ENCODE measurements around the gene CCSER1.
"Not testable (repeated sequence)": the region's sequence is repeated elsewhere in the genome, so short reads cannot be mapped to it uniquely, and the experiment has no call there.

Gene CCSER1

DNA sequence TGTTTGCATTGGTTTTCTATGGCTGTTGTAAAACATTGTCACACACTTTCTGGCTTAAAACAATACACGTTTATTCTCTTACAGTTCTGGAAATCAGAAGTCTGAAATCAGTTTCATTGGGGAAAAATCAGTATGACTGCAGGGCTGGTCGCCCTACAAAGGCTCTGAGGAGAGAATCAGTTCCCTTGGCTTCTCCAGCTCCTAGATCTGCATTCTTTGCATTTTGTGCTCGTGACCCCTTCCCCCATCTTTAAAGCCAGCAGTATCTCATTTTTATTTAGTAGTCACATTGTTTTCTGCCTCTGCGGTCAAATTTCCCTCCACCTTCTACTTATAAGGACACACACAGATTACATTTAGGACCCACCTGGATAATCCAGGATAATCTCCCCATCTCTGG lies 1326.9 kb downstream of the CCSER1 start:
- DNase-seq, result no peak

DNA sequence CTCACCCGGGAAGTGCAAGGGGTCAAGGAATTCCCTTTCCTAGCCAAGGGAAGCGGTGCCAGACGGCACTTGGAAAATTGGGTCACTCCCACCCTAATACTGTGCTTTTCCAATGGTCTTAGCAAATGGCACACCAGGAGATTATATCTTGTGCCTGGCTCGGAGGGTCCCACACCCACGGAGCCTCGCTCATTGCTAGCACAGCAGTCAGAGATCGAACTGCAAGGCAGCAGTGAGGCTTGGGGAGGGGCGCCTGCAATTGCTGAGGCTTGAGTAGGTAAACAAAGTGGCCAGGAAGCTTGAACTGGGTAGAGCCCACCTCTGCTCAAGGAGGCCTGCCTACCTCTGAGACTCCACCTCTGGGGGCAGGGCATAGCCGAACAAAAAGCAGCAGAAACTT lies 1335.4 kb downstream of the CCSER1 start:
- not testable (repeated sequence) for DNase-seq

DNA sequence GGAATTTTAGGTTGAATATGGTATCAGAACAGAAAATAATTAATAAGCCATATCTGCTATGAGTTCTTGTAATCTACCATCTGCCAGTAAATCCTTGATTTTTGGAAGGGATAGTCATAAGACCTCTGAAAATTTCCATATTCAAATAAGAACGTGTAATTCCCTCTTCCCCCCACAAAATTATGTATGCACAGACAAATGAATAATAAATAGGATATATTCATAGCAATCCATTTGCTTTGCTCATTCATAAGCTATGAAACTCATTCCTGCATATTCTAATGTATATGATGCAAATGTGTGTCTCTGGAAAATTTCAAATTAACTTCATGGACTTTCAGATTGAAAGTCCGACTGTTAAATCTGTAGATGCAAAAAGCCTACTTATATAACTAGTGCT lies 1343.5 kb downstream of the CCSER1 start:
- no peak for DNase-seq

DNA sequence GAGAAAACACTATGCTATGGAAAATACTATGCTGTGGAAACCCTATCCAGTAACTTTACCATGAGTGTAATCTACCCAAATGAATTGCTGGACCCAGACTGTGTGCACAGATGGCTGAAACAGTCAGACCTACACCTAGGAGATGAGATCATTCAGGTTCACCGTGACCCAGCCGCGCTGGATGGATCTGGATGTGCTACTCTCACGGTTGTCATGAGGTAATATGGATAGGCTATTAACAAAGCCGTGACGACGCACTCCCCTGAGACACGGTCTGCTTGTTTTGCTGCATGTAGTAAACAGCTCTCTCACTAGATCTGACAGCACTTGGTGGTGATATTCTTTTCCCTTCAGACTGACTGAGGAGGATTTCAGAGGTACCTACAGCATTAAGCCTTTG lies 1344.1 kb downstream of the CCSER1 start:
- DNase-seq, result no peak

DNA sequence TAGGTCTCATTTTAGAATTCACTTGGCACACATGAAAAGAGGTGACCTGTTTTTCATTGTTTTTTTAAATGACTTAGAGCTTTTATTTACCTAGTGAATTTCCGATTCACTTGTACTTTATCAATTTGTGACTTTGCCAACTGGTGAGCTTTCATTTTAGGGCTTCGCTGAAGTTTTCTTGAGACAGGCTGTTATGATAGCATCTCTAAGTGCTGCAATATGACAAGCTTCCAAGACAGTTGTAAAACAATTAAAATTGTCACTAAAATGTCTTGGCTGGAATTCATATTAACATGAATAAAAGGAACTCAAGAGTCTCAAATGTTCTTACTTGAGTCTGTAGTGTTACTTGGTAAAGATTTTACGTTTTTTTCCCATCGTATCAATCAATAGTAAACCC lies 1344.9 kb downstream of the CCSER1 start:
- DNase-seq, result no peak

DNA sequence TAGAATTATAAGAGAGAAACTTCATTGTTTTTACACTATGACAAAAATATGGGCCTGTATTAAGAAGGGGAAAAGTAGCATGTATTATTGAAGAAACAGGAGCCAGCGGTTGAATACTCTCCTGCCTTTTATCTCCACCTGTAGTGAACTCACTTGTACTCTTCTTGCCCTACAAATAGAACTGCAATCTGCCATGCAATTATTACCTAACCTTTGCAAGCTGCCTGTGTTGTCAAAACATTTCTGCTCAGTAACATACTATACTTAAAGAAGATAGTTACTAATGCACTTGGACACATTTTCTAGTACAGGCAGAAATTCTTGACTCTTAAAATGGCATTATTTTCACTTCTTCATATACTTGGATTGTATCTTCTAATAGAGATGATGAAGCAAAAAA lies 1358.2 kb downstream of the CCSER1 start:
- DNase-seq, result no peak

DNA sequence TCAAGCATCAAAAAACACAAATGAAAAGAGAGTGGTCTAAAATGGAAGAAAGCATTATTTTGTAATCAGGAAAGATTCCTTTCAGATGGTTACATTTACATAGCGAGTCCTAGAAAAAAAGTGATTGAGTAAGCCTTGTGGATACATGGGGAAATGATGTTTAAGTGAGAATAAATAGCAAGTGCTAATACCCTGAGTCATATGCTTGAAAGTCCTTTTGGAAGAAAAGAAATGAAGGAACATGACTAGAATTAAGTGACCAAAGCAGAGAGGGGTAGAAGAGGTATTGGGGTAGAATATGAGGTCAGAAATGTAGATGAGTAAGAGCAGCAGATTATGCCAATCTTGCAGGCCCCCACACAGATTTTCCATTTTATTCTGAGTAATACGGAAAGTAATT lies 1361.8 kb downstream of the CCSER1 start:
- no peak for DNase-seq

DNA sequence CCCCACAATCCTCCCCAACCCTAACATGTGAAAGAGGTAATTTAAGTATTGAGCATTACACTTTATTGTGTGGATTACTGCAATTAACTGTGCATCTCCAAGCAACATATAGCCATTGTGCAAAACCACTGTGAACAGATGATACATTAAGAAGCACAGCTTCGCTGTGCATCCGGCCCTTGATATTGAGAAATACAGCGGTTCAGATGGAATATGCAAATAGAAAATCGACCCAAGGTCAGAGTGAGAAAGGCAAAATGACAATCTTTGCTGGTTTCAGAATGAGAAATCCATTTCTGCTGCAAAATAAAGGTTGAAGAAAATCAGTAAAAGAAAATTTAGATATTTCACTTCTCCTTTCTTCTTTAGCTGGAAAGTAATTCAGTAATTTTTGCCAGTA lies 1370.7 kb downstream of the CCSER1 start:
- DNase-seq, result no peak

DNA sequence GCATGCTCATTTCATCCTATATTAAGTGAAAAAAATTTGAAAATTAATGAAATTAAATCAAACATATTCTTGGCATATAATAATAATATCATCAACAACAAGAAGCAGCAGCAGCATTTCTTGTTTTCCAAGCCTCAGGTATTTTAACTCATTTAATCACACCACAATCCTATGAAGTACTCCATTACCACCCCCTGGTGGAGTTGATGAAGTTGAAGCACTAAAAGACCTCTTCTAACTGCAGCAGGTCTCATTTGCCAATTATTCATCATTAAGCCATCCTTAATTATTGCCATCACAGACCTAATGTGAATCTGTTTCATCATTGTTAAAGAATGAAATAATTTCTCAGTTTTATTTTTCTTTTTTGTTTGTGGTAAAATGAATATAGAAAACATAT lies 1375.2 kb downstream of the CCSER1 start:
- no peak for DNase-seq

DNA sequence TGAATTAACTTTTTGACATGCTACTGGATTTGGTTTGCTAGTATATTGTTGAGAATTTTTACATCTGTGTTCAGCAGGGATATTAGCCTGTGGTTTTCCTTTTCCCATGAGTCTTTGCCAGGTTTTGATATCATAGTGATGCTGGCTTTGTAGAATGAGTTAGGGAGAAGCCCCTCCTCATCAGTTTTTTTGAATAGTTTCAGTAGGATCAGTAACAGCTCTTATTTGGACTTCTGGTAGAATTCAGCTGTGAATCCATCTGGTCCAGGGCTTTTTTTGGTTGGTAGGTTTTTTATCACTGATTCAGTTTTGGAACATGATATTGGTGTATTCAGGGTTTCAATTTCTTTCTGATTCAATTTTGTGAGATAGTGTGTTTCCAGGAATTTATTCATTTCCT lies 1386.1 kb downstream of the CCSER1 start:
- no peak for DNase-seq

DNA sequence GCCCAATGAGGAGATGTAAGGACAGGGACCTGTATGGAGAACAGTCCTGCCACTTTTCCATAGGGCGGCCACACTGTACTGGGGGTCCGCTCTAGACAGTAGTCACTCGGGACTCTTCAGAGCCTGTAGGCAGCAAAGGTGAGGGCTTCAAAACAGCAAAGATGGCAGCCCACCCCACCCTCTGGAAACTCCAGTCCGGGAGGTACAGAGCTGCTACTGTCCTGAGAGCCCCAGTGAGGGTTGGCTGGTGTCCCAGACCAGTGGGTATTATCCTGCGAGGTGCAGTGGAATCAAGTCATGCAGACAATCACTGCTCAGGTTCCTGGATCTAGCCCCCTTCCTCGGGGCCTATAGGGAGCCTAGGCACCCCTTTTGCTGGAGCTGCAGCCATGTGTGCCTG lies 1392.0 kb downstream of the CCSER1 start:
- no peak for DNase-seq

DNA sequence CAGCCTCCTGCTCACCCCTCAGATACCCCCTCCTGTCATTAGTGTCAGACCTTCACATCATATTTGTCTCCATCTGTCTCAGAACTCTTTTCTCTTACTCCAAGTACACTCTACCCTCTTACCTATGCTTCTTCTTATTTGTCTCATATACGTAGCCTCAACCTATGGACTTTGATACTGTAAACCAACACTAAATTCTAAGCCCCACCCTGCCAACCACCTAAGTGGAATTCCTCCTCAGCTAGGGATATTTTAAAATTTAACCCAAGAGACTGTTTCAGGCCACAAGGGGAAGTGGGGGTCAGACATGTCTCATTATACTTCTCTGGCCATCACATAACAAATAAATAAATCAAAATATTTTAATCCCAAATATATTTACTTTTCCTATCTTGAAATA lies 1398.4 kb downstream of the CCSER1 start:
- no peak for DNase-seq

DNA sequence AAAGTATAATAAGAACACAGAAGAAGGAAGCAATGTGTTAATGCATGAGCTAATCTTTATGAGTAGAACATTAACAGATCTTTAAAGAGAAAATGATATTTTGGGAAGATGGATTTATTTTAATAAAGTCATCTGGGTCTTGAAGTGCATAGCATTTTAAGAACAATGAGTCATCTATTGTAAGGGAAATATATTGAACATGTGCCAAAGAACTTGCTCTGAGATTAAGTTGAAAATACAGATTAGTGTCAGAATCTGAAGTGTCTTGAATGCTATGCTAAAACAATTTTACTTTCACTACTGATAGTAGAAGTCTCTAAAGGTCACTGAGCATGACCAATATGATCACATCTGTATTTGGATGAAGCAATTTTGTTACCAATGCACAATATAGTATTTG lies 1399.9 kb downstream of the CCSER1 start:
- no peak for DNase-seq

DNA sequence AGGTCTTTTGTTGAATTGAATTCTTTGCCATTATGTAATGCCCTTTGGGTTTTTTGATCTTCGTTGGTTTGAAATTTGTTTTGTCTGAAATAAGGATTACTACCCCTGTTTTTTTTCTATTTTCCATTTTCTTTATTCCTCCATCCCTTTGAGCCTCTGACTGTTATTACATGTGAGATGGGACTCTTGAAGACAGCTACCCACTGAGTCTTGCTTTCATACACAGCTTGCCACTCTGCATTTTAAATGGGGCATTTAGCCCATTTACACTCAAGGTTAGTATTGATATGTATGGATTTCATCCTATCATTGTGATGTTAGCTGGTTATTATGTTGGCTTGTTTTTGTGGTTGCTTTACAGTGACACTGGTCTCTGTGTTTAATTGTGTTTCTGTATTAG lies 1440.4 kb downstream of the CCSER1 start:
- no peak for DNase-seq

DNA sequence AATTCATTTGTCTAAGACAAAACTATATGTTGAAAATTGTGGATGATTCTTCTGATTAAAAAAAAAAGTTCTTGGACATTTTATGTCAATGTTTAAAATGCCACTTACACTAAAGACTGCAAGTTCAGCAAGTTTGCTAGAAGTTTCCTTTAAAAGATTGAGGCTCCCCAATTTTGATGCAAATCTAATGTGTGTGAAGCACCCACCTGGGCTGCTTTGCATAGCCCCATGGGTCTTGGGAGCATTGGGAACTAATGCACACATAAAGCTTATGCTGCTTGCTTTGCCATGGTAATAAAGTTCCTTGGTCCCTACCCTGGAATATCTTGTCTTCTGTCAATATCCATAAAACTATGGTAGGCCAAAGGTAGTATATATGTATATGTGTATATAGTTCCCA lies 1450.7 kb downstream of the CCSER1 start:
- no peak for DNase-seq

DNA sequence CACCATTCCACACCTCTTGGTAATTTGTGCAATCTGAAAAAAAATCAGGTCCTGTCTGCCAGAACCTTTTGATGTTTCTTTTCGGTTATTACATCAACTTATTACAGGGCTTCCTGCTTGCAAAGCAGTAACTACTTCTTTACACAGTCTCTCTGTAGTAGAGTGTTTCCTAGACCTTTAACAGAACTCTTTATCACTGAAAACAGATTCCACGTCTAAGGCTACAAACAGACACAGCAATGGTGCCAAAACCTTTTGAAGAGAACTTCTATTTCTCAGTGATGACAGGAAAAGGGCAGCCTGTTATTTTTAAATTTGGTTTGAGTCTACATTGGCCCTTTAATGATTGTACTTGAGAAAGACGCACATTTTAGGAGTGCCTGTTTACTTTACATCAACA lies 1463.1 kb downstream of the CCSER1 start:
- DNase-seq, result no peak

DNA sequence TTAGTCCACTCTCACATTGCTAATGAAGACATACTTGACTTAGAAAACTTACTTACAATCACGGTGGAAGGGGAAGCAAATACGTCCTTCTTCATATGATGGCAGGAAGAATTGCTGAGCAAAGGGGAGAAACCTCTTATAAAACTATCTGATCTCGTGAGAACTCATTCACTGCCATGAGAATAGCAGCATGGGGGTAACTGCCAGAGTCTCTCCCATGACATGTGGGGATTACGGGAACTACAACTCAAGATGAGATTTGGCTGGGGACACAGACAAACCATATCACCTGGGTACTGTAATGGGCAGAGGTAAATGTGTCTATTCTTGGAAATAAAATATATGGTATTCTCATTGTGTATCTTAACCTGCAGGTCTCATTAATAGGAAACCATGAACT lies 1464.9 kb downstream of the CCSER1 start:
- no peak for DNase-seq

DNA sequence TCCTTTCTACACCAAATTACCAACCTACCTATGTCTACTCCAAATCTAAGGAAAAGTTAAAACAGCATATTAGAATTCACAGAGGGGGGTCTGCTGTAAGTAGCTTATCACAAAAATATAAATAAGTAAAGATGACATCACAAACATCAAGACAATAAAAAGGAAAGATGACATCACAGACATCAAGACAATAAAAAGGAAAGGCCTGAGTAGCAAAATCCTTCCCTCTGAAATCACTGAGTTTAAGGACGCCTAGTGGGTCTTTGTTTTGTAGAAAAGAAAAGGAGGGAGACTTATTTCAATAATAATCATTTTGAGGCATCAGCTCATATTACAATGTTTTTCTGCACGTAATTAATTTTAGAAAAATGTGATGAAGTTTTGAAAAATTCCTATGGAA lies 1469.5 kb downstream of the CCSER1 start:
- DNase-seq, result no peak

DNA sequence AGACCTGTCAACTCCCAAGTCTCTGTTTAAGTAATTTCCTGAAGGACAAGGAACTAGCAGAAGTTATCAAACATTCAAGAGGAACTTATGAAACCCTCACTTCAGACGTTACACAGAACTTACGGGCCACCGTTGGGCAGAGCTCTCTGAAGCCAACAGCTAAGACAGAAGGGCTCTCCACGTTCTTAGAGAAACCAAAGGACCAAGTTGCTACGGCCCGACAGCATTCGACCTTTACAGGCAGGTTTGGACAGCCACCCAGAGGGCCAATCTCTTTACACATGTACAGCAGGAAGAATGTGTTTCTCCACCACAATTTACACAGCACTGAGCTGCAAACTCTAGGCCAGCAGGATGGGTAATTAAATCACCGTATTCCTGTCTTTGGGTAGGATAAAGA lies 1471.5 kb downstream of the CCSER1 start:
- DNase-seq, result no peak

DNA sequence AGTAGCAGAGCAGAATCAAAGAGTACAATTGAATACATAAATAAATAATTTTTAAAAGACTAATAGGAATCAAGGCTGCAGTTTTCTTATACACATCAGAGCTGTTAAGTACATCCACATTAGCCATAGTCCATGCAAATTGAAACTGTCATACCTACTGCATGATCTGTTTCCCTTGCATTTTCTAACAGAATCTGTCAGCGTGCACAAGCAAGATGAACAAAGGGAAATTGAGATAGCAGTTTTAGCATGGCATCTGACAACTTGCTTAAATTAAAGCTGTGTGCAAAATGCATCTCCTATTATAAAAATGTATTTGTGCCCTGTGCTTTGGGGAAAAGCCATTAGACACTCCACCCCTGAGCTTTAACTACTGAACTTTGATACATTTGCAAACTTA lies 1473.1 kb downstream of the CCSER1 start:
- DNase-seq, result no peak

DNA sequence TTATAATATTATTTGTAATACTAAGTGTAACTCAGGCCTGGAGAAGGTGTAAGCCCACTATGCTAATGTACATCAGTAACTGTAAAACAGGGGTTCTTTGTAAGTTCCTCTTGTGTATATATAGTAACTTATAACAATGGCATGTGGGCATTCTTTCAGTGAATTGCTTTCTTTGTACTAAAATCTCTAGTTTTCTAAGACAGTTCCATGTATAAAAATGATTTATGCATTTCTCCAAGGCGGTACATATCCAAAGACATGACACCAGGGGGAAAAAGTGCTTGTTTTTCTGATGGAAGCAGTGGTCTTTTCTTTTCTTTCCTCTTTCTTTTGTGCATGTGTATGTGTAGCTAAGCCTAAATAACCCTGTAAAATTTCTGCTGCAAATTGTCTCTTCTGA lies 1474.2 kb downstream of the CCSER1 start:
- DNase-seq, result no peak

DNA sequence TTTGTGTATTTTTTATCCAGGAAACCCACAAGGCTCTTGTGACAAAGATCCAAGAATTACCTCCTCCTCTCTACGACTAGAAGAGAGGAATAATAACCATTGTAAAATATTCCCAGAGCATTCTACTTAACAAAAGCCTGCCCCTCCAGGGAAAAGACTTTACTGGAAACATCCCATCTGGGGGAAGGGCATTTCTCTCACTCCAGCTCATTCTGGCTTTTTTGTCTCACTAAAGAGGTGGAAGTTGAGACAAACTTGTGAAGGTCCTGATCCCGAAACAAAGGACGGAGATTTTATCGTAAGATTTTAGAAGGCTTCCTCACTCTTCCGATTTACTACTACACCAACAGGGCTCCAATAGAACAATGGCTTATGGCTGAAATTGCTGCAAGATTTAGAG lies 1484.6 kb downstream of the CCSER1 start:
- DNase-seq, result no peak

DNA sequence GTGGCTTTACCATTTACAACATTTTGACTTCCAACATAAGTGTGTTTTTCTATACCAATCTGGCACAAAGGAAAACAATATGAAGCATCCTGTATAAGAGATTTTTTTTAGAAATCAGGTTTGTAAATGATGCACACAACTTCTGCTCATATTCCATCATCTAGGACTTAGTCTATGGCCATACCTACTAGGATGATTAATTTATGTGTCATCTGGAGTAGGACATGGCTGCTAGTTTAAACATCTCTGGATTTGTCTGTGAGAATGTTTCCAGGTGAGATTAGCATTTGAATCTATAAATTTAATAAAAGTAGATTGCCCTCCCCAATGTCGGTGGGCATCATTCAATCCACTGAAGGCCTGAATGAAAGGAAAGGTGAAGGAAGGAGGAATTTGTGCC lies 1493.8 kb downstream of the CCSER1 start:
- no peak for DNase-seq

DNA sequence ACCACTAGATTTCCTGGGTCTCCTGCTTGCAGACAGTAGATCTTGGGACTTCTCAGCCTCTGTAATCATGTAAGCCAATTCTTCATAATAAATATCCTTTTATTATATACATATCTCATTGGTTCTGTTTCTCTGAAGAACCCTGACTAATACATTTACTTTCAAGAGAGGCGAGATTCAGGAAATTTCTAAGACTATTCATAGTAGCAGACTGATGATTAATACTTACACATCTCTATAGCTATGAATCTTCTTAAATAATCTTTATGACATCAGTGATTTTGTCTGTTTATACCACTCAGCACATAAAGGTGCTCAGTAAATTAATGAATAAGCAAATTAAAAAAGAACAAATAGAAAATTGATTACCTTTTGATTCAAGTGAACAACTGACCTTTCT lies 1494.3 kb downstream of the CCSER1 start:
- DNase-seq, result no peak

DNA sequence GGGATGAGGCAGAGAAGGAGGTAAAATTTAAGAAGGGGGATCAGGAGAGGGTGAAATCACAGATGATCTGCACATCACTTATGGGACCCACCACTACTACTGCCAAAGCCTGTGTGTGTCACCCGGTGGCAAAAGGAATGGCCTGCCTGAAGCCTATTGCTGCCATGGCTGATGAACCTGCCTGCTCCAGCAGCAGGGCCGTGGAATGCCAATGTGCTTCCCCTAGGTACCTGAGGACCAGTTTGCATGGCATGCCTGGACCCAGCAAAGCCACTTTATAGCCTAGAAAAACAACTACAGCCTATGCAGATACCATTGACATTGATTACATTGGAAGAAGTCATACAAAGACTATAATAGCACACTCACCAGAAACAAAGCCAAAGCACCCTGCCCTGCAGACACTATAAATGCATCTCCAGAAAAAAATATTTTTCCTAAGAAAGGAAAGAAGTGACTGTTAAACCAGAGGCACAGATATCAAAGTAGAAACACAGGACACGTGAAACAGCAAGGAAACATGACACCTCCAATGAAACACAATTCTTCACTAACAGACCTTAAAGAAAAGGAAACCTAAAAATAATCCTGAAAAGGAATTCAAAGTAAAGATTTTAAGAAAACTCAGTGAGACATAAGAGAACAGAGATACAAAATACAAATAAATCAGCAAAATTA lies 1495.9 kb downstream of the CCSER1 start:
- no peak for DNase-seq

DNA sequence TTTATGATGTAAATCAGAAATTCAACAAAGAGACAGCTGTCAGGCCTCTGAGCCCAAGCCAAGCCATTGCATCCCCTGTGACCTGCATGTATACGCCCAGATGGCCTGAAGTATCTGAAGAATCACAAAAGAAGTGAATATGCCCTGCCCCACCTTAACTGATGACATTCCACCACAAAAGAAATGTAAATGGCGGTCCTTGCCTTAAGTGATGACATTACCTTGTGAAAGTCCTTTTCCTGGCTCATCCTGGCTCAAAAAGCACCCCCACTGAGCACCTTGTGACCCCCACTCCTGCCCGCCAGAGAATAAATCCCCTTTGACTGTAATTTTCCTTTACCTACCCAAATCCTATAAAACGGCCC lies 1496.4 kb downstream of the CCSER1 start:
- not testable (repeated sequence) for DNase-seq

All from stimulated activated CD4-positive, alpha-beta T cell treated with anti-CD3 and anti-CD28 coated beads, Interleukin-1b, Interleukin-23, amount 100 ng/mL, for 48 hours (primary cell).